IMR-90 (cell line): ENCODE data around the gene BRIP1. TPM values are rescaled to one million over a fixed set of nuclear protein-coding genes. Genes with fewer than 3 reads are reported as not detected.
A peak's percentile ranks its signal among the peaks of the same experiment; 100 is the strongest.

Source experiments
- ATAC-seq: fragments of 200-7000 bp; cut with Tn5 transposase; 2 replicates; pipeline ENCODE4 v1.9.1; 2020; ENCODE audit warnings: low read depth, mild to moderate bottlenecking, moderate library complexity
- BruUV-seq: library from RNA; stranded (reverse); fragments of 400-500 nt; replicated peaks from 2 replicates; lab custom pipeline; 2021; lab: Mats Ljungman, UMichigan
- CTCF ChIA-PET: fragments of 300-600 bp; formaldehyde crosslinking; extraction: SDS; loops from one replicate; lab custom pipeline; 2021; ENCODE audit warnings: antibody characterized with exemption; lab: Yijun Ruan, JAX
- POLR2A ChIA-PET: fragments of 300-600 bp; sonication (Branson Sonifier 250); formaldehyde crosslinking; loops from one replicate; lab custom pipeline; 2022; ENCODE audit warnings: antibody characterized with exemption; ENCODE audit not compliant: unreplicated experiment; lab: Charles Lee
- DNase-seq: peaks from one replicate; pipeline ENCODE4 v3.0.0; 2013
- H2AFZ ChIP-seq: replicated peaks from 2 replicates; pipeline ENCODE3; 2013; ENCODE audit warnings: low read length, mild to moderate bottlenecking; ENCODE audit not compliant: poor library complexity
- H2AK5ac ChIP-seq: 2 replicates; pipeline ENCODE4 v1.6.1; 2013; ENCODE audit warnings: low read depth, low read length, inconsistent platforms
- H2AK9ac ChIP-seq: replicated peaks from 2 replicates; pipeline ENCODE3; 2013; ENCODE audit warnings: mild to moderate bottlenecking, low read depth, low read length, moderate library complexity; ENCODE audit not compliant: poor library complexity
- H2BK120ac ChIP-seq: 2 replicates; pipeline ENCODE4 v1.6.1; 2013; ENCODE audit warnings: low read depth, low read length, inconsistent platforms
- H2BK15ac ChIP-seq: 3 replicates; pipeline ENCODE4 v1.6.1; 2013; ENCODE audit warnings: low read depth, low read length, inconsistent platforms
- H2BK20ac ChIP-seq: 2 replicates; pipeline ENCODE4 v1.6.1; 2013; ENCODE audit warnings: low read depth, mild to moderate bottlenecking, inconsistent platforms, low read length, moderate library complexity
- H2BK5ac ChIP-seq: 2 replicates; pipeline ENCODE4 v1.6.1; 2013; ENCODE audit warnings: mild to moderate bottlenecking, low read depth, low read length, inconsistent platforms; ENCODE audit not compliant: poor library complexity, severe bottlenecking
- H3K14ac ChIP-seq: replicated peaks from 2 replicates; pipeline ENCODE4 v1.6.1; 2013; ENCODE audit warnings: low read depth, low read length, inconsistent platforms
- H3K18ac ChIP-seq: 2 replicates; pipeline ENCODE4 v1.6.1; 2013; ENCODE audit warnings: low read depth, low read length, control low read depth
- H3K23ac ChIP-seq: 2 replicates; pipeline ENCODE4 v1.6.1; 2013; ENCODE audit warnings: low read depth, low read length, inconsistent platforms
- H3K27ac ChIP-seq: 2 replicates; pipeline ENCODE4 v1.5.1; 2013; ENCODE audit warnings: mild to moderate bottlenecking, control low read depth, low read length; ENCODE audit not compliant: insufficient read depth
- H3K27me3 ChIP-seq: 2 replicates; pipeline ENCODE4 v1.6.1; 2013; ENCODE audit warnings: low read length; ENCODE audit not compliant: control insufficient read depth, insufficient read depth
- H3K36me3 ChIP-seq: 2 replicates; pipeline ENCODE4 v1.6.1; 2013; ENCODE audit warnings: low read length, mixed read lengths; ENCODE audit not compliant: control insufficient read depth, insufficient read depth
- H3K4ac ChIP-seq: 2 replicates; pipeline ENCODE4 v1.6.1; 2013; ENCODE audit warnings: low read depth, low read length, inconsistent platforms
- H3K4me1 ChIP-seq: 2 replicates; pipeline ENCODE4 v1.6.1; 2013; ENCODE audit warnings: low read length, mixed read lengths; ENCODE audit not compliant: control insufficient read depth, insufficient read depth
- H3K4me2 ChIP-seq: 2 replicates; pipeline ENCODE4 v1.6.1; 2013; ENCODE audit warnings: low read depth, mild to moderate bottlenecking, control low read depth, low read length, moderate library complexity
- H3K4me3 ChIP-seq: 2 replicates; pipeline ENCODE4 v1.5.1; 2013; ENCODE audit warnings: low read depth, mild to moderate bottlenecking, control low read depth, low read length, moderate library complexity; ENCODE audit not compliant: insufficient read depth
- H3K56ac ChIP-seq: 2 replicates; pipeline ENCODE4 v1.6.1; 2013; ENCODE audit warnings: low read length, inconsistent platforms; ENCODE audit not compliant: insufficient read depth; ENCODE audit errors: extremely low read depth
- H3K79me1 ChIP-seq, 2 experiments: 2 replicates each; pipeline ENCODE4 v1.6.1; 2013; ENCODE audit warnings: low read length in 2 of 2, inconsistent platforms in 1 of 2, low read depth in 1 of 2
- H3K9ac ChIP-seq: 2 replicates; pipeline ENCODE4 v1.6.1; 2013; ENCODE audit warnings: low read depth, low read length, control low read depth
- H3K9me1 ChIP-seq: 2 replicates; pipeline ENCODE4 v1.6.1; 2013; ENCODE audit warnings: low read length, inconsistent platforms; ENCODE audit not compliant: insufficient read depth
- H3K9me3 ChIP-seq: 2 replicates; pipeline ENCODE4 v1.6.1; 2013; ENCODE audit warnings: low read length; ENCODE audit not compliant: control insufficient read depth, insufficient read depth
- H4K20me1 ChIP-seq: 2 replicates; pipeline ENCODE4 v1.6.1; 2013; ENCODE audit warnings: low read length, inconsistent platforms; ENCODE audit not compliant: insufficient read depth
- H4K5ac ChIP-seq: 2 replicates; pipeline ENCODE4 v1.6.1; 2013; ENCODE audit warnings: mild to moderate bottlenecking, low read depth, low read length, control low read depth
- H4K8ac ChIP-seq, 2 experiments: 2 replicates each; pipeline ENCODE4 v1.6.1; 2013; ENCODE audit warnings: low read depth in 2 of 2, low read length in 2 of 2, control low read depth in 1 of 2, inconsistent platforms in 1 of 2
- H4K91ac ChIP-seq: 2 replicates; pipeline ENCODE4 v1.6.1; 2013; ENCODE audit warnings: low read depth, low read length, inconsistent platforms; ENCODE audit not compliant: insufficient read depth
- BHLHE40 ChIP-seq: fragments of 150-350 bp; IDR thresholded peaks from 2 replicates; pipeline ENCODE4 v1.6.1; 2016; ENCODE audit warnings: mild to moderate bottlenecking, low read depth, low read length
- CEBPB ChIP-seq: IDR thresholded peaks from 2 replicates; pipeline ENCODE4 v1.6.1; 2012; ENCODE audit warnings: low read depth, low read length, improper control_type of control experiment
- CHD1 ChIP-seq: IDR thresholded peaks from 2 replicates; pipeline ENCODE4 v1.6.1; 2012; ENCODE audit warnings: low read depth, low read length, improper control_type of control experiment
- FOS ChIP-seq: fragments of 150-350 bp; IDR thresholded peaks from 2 replicates; pipeline ENCODE4 v1.6.1; 2016; ENCODE audit warnings: low read depth, low read length
- MAFK ChIP-seq: IDR thresholded peaks from 2 replicates; pipeline ENCODE4 v1.6.1; 2012; ENCODE audit warnings: low read depth, low read length, improper control_type of control experiment
- MAZ ChIP-seq: IDR thresholded peaks from 2 replicates; pipeline ENCODE4 v1.6.1; 2012; ENCODE audit warnings: low read depth, mild to moderate bottlenecking, low read length, improper control_type of control experiment, moderate library complexity, borderline replicate concordance
- MXI1 ChIP-seq: IDR thresholded peaks from 2 replicates; pipeline ENCODE4 v1.6.1; 2012; ENCODE audit warnings: low read depth, mild to moderate bottlenecking, low read length, moderate library complexity, borderline replicate concordance
- NFE2L2 ChIP-seq: fragments of 150-350 bp; IDR thresholded peaks from 2 replicates; pipeline ENCODE4 v1.6.1; 2016; ENCODE audit warnings: low read depth, mild to moderate bottlenecking, low read length
- POLR2A ChIP-seq: IDR thresholded peaks from 2 replicates; pipeline ENCODE4 v1.6.1; 2012; ENCODE audit warnings: mild to moderate bottlenecking, low read depth, low read length
- RAD21 ChIP-seq: IDR thresholded peaks from 2 replicates; pipeline ENCODE4 v1.6.1; 2012; ENCODE audit warnings: low read length, improper control_type of control experiment
- RCOR1 ChIP-seq: IDR thresholded peaks from 2 replicates; pipeline ENCODE4 v1.6.1; 2012; ENCODE audit warnings: mild to moderate bottlenecking, low read length, improper control_type of control experiment; ENCODE audit not compliant: insufficient replicate concordance
- RFX5 ChIP-seq: IDR thresholded peaks from 2 replicates; pipeline ENCODE4 v1.8.0; 2012; ENCODE audit warnings: low read depth, mild to moderate bottlenecking, low read length, moderate library complexity
- SMC3 ChIP-seq: fragments of 150-350 bp; IDR thresholded peaks from 2 replicates; pipeline ENCODE4 v1.6.1; 2016; ENCODE audit warnings: low read depth, mild to moderate bottlenecking, antibody characterized with exemption, low read length, moderate library complexity
- WGBS, 2 experiments: methylation state at CpG; one replicate each; pipeline versions ENCODE4 v1.1.5 to v1.1.7; 2013; ENCODE audit warnings: missing lambda C conversion rate in 2 of 2; ENCODE audit not compliant: insufficient read length in 1 of 2; ENCODE audit errors: extremely low coverage in 2 of 2; 5-methylcytosine and 5-hydroxymethylcytosine counted together
- dilution Hi-C: fragments of 300-500 bp; cut with HindIII; formaldehyde crosslinking; loops from one replicate; pipeline ENCODE4 v1.14.3; 2018; ENCODE audit warnings: low sequenced_read_pairs; ENCODE audit not compliant: unreplicated experiment
- in situ Hi-C: fragments of 300-500 bp; cut with MboI; formaldehyde crosslinking; loops from 3 replicates; pipeline ENCODE4 v1.14.3; 2019; ENCODE audit warnings: low sequenced_read_pairs, inconsistent platforms, mixed read lengths
- intact Hi-C: fragments of 100-400 bp; cut with micrococcal nuclease; formaldehyde crosslinking; loops from 2 replicates; pipeline ENCODE4 v1.10.0; 2022
- polyA plus RNA-seq, 3 experiments: library from polyadenylated mRNA; depleted of rRNA; stranded (reverse); fragments of >200 nt; gene quantifications; 2 replicates each; pipeline ENCODE4 v1.2.3, GENCODE V29; 2012; ENCODE audit warnings: low replicate concordance in 1 of 3
- total RNA-seq: library from RNA; depleted of rRNA; stranded (reverse); fragments of >200 nt; gene quantifications from 2 replicates; pipeline ENCODE4 v1.2.3, GENCODE V29; 2012
- TF ChIP-seq, protein P1 (sequence below): fragments of 150-350 bp; IDR thresholded peaks from 2 replicates; pipeline ENCODE4 v1.6.1; 2017; ENCODE audit warnings: mild to moderate bottlenecking, antibody characterized with exemption, low read length, low read depth
- TF ChIP-seq, protein P2 (sequence below): fragments of 150-350 bp; IDR thresholded peaks from 2 replicates; pipeline ENCODE4 v1.6.1; 2016; ENCODE audit warnings: low read depth, mild to moderate bottlenecking, low read length, moderate library complexity, borderline replicate concordance

Gene BRIP1
- total and polyA plus RNA-seq, 2 of the 4 experiments (the other 2 are of a cell fraction): 6.1 to 19.7 TPM

DNA sequence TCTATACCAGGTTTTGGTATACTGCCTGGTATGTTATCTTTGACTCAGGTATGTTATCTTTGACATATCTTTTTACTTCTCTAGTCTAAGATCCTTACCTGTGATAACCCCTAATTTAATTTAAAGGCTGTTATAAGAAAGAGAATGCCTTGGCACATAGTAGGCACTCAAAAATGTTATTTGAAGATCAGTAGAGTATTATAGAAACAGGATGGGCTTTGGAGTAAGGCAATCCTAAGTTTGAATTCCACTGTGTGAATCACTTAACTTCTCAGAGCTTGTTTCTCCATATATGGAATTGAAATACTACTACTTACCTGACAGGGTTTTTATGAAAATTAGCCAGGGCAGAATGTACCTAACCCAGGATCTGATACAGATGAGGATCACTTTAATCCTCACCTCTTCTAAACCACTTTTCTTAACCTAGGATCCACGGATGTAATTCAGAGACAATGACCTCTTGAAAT, 1.2 kb downstream of the BRIP1 start:
- Histone ChIP-seq H3K27ac (peak overlapping the region; percentile 67; the same call in 1 of the 2 replicates), H3K27me3 (no peaks in the 10 kb centered on the region), H3K36me3 (no peaks in the 10 kb centered on the region; the same call in 1 of the 2 replicates), H3K9me1 (0 out of 2 replicates have a peak, but pooled peaks cover 5% of the 10 kb centered on the region), H3K18ac (peak overlapping the region; percentile 90), H3K14ac (peak overlapping the region; percentile 96), H2BK120ac (peak overlapping the region; percentile 93), H3K9ac (peak overlapping the region; percentile 82; the same call in 1 of the 2 replicates), H3K56ac (peak overlapping the region; percentile 96), H3K4me1 (peaks cover 3% of the 10 kb centered on the region; the same call in 1 of the 2 replicates), H3K23ac (peak overlapping the region; percentile 99; the same call in 1 of the 2 replicates), H4K20me1 (no peaks in the 10 kb centered on the region), H3K4me2 (peak overlapping the region; percentile 83), H3K4me3 (peak overlapping the region; percentile 77; the same call in 1 of the 2 replicates), H2AFZ (no peak overlapping the region), H2BK5ac (peak overlapping the region; percentile 99), H2AK9ac (no peak overlapping the region), H2BK20ac (peak overlapping the region; percentile 89), H3K9me3 (no peaks in the 10 kb centered on the region), H2BK15ac (peak overlapping the region; percentile 87; the same call in 2 of the 3 replicates), H3K79me1 (peaks cover 4 to 31% of the 10 kb centered on the region in 2 experiments; a peak in 3 of 4 replicates), H4K8ac (peak overlapping the region; percentile 73 to 96), H2AK5ac (peak overlapping the region; percentile 61; the same call in 1 of the 2 replicates), H3K4ac (peak overlapping the region; percentile 87; the same call in 1 of the 2 replicates), H4K5ac (peak overlapping the region; percentile 96; the same call in 1 of the 2 replicates), H4K91ac (peak overlapping the region; percentile 74)
- dilution Hi-C loops: no loop called here
- in situ Hi-C loops: no loop called here
- ChIA-PET POLR2A (interaction anchor here (0.6 kb wide), 1 partner anchor 33 kb away, joined by 4 read pairs; no protein-coding TSS in a partner anchor), CTCF (interaction anchor here (0.6 kb wide), 2 partner anchors 14 to 38 kb away, joined by 4 to 5 read pairs; no protein-coding TSS in a partner anchor)
- ATAC-seq: peak; percentile 18; the same call in 1 of the 2 replicates
- intact Hi-C loops: no loop called here
- peak; percentile 42 for DNase-seq
- BruUV-seq: no TSS peak
- WGBS, 2 experiments: no CpG with 5 or more reads among the region's 1 CpG
- no peak for TF ChIP-seq NFE2L2
- TF ChIP-seq, protein P1, sequence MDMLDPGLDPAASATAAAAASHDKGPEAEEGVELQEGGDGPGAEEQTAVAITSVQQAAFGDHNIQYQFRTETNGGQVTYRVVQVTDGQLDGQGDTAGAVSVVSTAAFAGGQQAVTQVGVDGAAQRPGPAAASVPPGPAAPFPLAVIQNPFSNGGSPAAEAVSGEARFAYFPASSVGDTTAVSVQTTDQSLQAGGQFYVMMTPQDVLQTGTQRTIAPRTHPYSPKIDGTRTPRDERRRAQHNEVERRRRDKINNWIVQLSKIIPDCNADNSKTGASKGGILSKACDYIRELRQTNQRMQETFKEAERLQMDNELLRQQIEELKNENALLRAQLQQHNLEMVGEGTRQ: no peak
- no peak for TF ChIP-seq RFX5
- TF ChIP-seq MAFK: no peak
- TF ChIP-seq BHLHE40: no peak
- TF ChIP-seq FOS: no peak
- no peak for TF ChIP-seq CHD1
- no peak for TF ChIP-seq SMC3
- TF ChIP-seq MAZ: no peak
- no peak for TF ChIP-seq CEBPB
- TF ChIP-seq, protein P2, sequence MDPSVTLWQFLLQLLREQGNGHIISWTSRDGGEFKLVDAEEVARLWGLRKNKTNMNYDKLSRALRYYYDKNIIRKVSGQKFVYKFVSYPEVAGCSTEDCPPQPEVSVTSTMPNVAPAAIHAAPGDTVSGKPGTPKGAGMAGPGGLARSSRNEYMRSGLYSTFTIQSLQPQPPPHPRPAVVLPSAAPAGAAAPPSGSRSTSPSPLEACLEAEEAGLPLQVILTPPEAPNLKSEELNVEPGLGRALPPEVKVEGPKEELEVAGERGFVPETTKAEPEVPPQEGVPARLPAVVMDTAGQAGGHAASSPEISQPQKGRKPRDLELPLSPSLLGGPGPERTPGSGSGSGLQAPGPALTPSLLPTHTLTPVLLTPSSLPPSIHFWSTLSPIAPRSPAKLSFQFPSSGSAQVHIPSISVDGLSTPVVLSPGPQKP: no peak
- no peak for TF ChIP-seq POLR2A
- TF ChIP-seq RCOR1: no peak
- no peak for TF ChIP-seq RAD21
- no peak for TF ChIP-seq MXI1
